Measurements from ENCODE around the gene MMAA. TPM values are rescaled to one million over a fixed set of nuclear protein-coding genes. Genes with fewer than 3 reads are reported as not detected.

Gene MMAA
- total and polyA plus RNA-seq, 2 donors (not counting 1 experiment from before 2014, with no cell fraction given): 3.9 to 9.0 TPM

GRCh38 chr4:145670422-145670821 lies 51.2 kb downstream of the MMAA start:
- Mint-ChIP-seq H3K4me1 (no peaks in the 10 kb centered on the region), H3K27me3 (peaks cover 6% of the 10 kb centered on the region), H3K9me3 (ENCODE audit: insufficient read depth) (no peaks in the 10 kb centered on the region), H3K4me3 (no peak overlapping the region), H3K27ac (no peak overlapping the region)
- Histone ChIP-seq H3K4me1 (ENCODE audit: control insufficient read depth in 2 of 2, insufficient read depth in 2 of 2, low read length in 2 of 2) (no peaks in the 10 kb centered on the region), H3K9ac (ENCODE audit: low read length) (no peak overlapping the region), H3K9me3 (ENCODE audit: control extremely low read depth in 1 of 3, control insufficient read depth in 2 of 3, insufficient read depth in 1 of 3, low read length in 2 of 3) (peaks cover 0 to 3% (median 1%) of the 10 kb centered on the region in 3 donors), H3K4me2 (replicated peaks; ENCODE audit: low read depth, low read length, poor library complexity, severe bottlenecking) (no peak overlapping the region), H3K4me3 (ENCODE audit: control extremely low read depth in 1 of 5, extremely low read depth in 1 of 5, insufficient read depth in 1 of 5, low read depth in 2 of 5, low read length in 4 of 5) (no peak overlapping the region), H3K27me3 (replicated peaks in 1 of 4; ENCODE audit: control extremely low read depth in 1 of 4, control insufficient read depth in 3 of 4, insufficient read depth in 4 of 4, low read length in 3 of 4) (no peaks in the 10 kb centered on the region), H3K27ac (ENCODE audit: low read length in 2 of 2) (no peak overlapping the region), H2AFZ (ENCODE audit: insufficient read depth, low read depth, low read length, poor library complexity, severe bottlenecking) (no peak overlapping the region), H3K36me3 (replicated peaks in 1 of 2; ENCODE audit: control extremely low read depth in 1 of 2, control insufficient read depth in 1 of 2, extremely low read depth in 1 of 2, insufficient read depth in 2 of 2, low read length in 1 of 2) (no peaks in the 10 kb centered on the region), H4K20me1 (ENCODE audit: control insufficient read depth, insufficient read depth, low read length, poor library complexity, severe bottlenecking) (no peaks in the 10 kb centered on the region), H3K79me2 (ENCODE audit: control insufficient read depth, insufficient read depth, low read length) (no peaks in the 10 kb centered on the region)
- intact Hi-C loops (cut with micrococcal nuclease): no loop called here
- TF ChIP-seq EZH2 (IDR thresholded peaks at IDR 0.05; ENCODE audit: borderline replicate concordance, insufficient read depth, low read depth, low read length, poor library complexity, severe bottlenecking): no peak
- TF ChIP-seq CTCF (IDR thresholded peaks at IDR 0.05): no peak
- ATAC-seq (ENCODE audit: low read depth): no peak
- DNase-seq: no peak
- CTCF ChIA-PET: no interaction called here
- POLR2A ChIA-PET: no interaction called here

GRCh38 chr4:145679520-145679919 lies 60.3 kb downstream of the MMAA start:
- intact Hi-C loops (cut with micrococcal nuclease): no loop called here
- no peak overlapping the region for H3K27ac ChIP-seq (ENCODE audit: low read length in 2 of 2)
- POLR2A ChIA-PET: no interaction called here
- no peak for TF ChIP-seq CTCF (IDR thresholded peaks at IDR 0.05)
- TF ChIP-seq EZH2 (IDR thresholded peaks at IDR 0.05; ENCODE audit: borderline replicate concordance, insufficient read depth, low read depth, low read length, poor library complexity, severe bottlenecking): no peak
- H3K9me3 Mint-ChIP-seq (ENCODE audit: insufficient read depth): peaks cover 13% of the 10 kb centered on the region
- H2AFZ ChIP-seq (ENCODE audit: insufficient read depth, low read depth, low read length, poor library complexity, severe bottlenecking): no peak overlapping the region
- ATAC-seq (ENCODE audit: low read depth) (no peak), DNase-seq (no peak)
- no CpG with 5 or more reads among the region's 1 CpG for WGBS (ENCODE audit: insufficient coverage)
- no peaks in the 10 kb centered on the region for H3K27me3 ChIP-seq (replicated peaks in 1 of 4; ENCODE audit: control extremely low read depth in 1 of 4, control insufficient read depth in 3 of 4, insufficient read depth in 4 of 4, low read length in 3 of 4)
- no peaks in the 10 kb centered on the region for H3K79me2 ChIP-seq (ENCODE audit: control insufficient read depth, insufficient read depth, low read length)
- H3K4me1 Mint-ChIP-seq: no peaks in the 10 kb centered on the region
- no peak overlapping the region for H3K27ac Mint-ChIP-seq
- H3K4me3 ChIP-seq (ENCODE audit: control extremely low read depth in 1 of 5, extremely low read depth in 1 of 5, insufficient read depth in 1 of 5, low read depth in 2 of 5, low read length in 4 of 5): no peak overlapping the region
- no peaks in the 10 kb centered on the region for H4K20me1 ChIP-seq (ENCODE audit: control insufficient read depth, insufficient read depth, low read length, poor library complexity, severe bottlenecking)
- H3K36me3 ChIP-seq (replicated peaks in 1 of 2; ENCODE audit: control extremely low read depth in 1 of 2, control insufficient read depth in 1 of 2, extremely low read depth in 1 of 2, insufficient read depth in 2 of 2, low read length in 1 of 2): no peaks in the 10 kb centered on the region
- H3K4me2 ChIP-seq (replicated peaks; ENCODE audit: low read depth, low read length, poor library complexity, severe bottlenecking): no peak overlapping the region
- no peaks in the 10 kb centered on the region for H3K4me1 ChIP-seq (ENCODE audit: control insufficient read depth in 2 of 2, insufficient read depth in 2 of 2, low read length in 2 of 2)
- CTCF ChIA-PET: no interaction called here
- peaks cover 29% of the 10 kb centered on the region for H3K27me3 Mint-ChIP-seq
- H3K9ac ChIP-seq (ENCODE audit: low read length): no peak overlapping the region
- H3K9me3 ChIP-seq (ENCODE audit: control extremely low read depth in 1 of 3, control insufficient read depth in 2 of 3, insufficient read depth in 1 of 3, low read length in 2 of 3): peaks cover 0 to 4% (median 0%) of the 10 kb centered on the region in 3 donors
- no peak overlapping the region for H3K4me3 Mint-ChIP-seq
